ENCODE results near the gene CHRNE.
"Not testable (repeated sequence)": the region's sequence is repeated elsewhere in the genome, so short reads cannot be mapped to it uniquely, and the experiment has no call there.

Gene CHRNE

GRCh38 chr17:4880857-4881256, 22.0 kb downstream of the CHRNE start:
- no peak for TF ChIP-seq CTCF (IDR thresholded peaks at IDR 0.05; ENCODE audit: low read depth, low read length)
- H3K4me3 ChIP-seq (ENCODE audit: low read depth, low read length) = no peak overlapping the region

- H3K4me3 ChIP-seq (ENCODE audit: low read depth, low read length) = no peak overlapping the region
- no peak for TF ChIP-seq CTCF (IDR thresholded peaks at IDR 0.05; ENCODE audit: low read depth, low read length)
These were observed 23.3 kb downstream of the CHRNE start for GRCh38 chr17:4879601-4880000.

GRCh38 chr17:4877089-4877488, 25.8 kb downstream of the CHRNE start:
- H3K4me3 ChIP-seq (ENCODE audit: low read depth, low read length) = no peak overlapping the region
- no peak for TF ChIP-seq CTCF (IDR thresholded peaks at IDR 0.05; ENCODE audit: low read depth, low read length)

GRCh38 chr17:4872786-4873185, 30.1 kb downstream of the CHRNE start:
- no peak overlapping the region for H3K4me3 ChIP-seq (ENCODE audit: low read depth, low read length)
- no peak for TF ChIP-seq CTCF (IDR thresholded peaks at IDR 0.05; ENCODE audit: low read depth, low read length)

- no peak overlapping the region for H3K4me3 ChIP-seq (ENCODE audit: low read depth, low read length)
- no peak for TF ChIP-seq CTCF (IDR thresholded peaks at IDR 0.05; ENCODE audit: low read depth, low read length)
These were observed 32.0 kb downstream of the CHRNE start for GRCh38 chr17:4870855-4871254.

GRCh38 chr17:4869058-4869998, 33.6 kb downstream of the CHRNE start:
- not testable (repeated sequence) for H3K4me3 ChIP-seq (ENCODE audit: low read depth, low read length)

GRCh38 chr17:4867535-4867934, 35.4 kb downstream of the CHRNE start:
- H3K4me3 ChIP-seq (ENCODE audit: low read depth, low read length) = not testable (repeated sequence)

GRCh38 chr17:4863321-4863720, 39.6 kb downstream of the CHRNE start:
- no peak overlapping the region for H3K4me3 ChIP-seq (ENCODE audit: low read depth, low read length)
- TF ChIP-seq CTCF (IDR thresholded peaks at IDR 0.05; ENCODE audit: low read depth, low read length) = no peak
